GM19372 (cell line): ENCODE measurements around the gene PEX26.
"Not testable (repeated sequence)": the region's sequence is repeated elsewhere in the genome, so short reads cannot be mapped to it uniquely, and the experiment has no call there.

Experiments
- ATAC-seq: cut with Tn5 transposase; IDR thresholded peaks from one replicate; pipeline ENCODE4 v1.9.1; 2021; ENCODE audit warnings: mild to moderate bottlenecking, low read depth, moderate library complexity; ENCODE audit not compliant: unreplicated experiment

Gene PEX26

GRCh38 chr22:18056161-18056666 lies 21.6 kb upstream of the PEX26 start:
- ATAC-seq, result no peak

- ATAC-seq, result peak; percentile 60
Observed at GRCh38 chr22:18056807-18057474, 20.8 kb upstream of the PEX26 start.

GRCh38 chr22:18057568-18058209 lies 20.1 kb upstream of the PEX26 start:
- no peak for ATAC-seq

- ATAC-seq, result no peak
Observed at GRCh38 chr22:18058371-18059093, 19.3 kb upstream of the PEX26 start.

- no peak for ATAC-seq
Observed at GRCh38 chr22:18059094-18059417, 18.7 kb upstream of the PEX26 start.

- no peak for ATAC-seq
Observed at GRCh38 chr22:18059473-18059872, 18.3 kb upstream of the PEX26 start.

- no peak for ATAC-seq
Observed at GRCh38 chr22:18059991-18060390, 17.8 kb upstream of the PEX26 start.

GRCh38 chr22:18060646-18061620 lies 16.9 kb upstream of the PEX26 start:
- ATAC-seq, result no peak

- no peak for ATAC-seq
Observed at GRCh38 chr22:18062421-18062820, 15.4 kb upstream of the PEX26 start.

- no peak for ATAC-seq
Observed at GRCh38 chr22:18063306-18063705, 14.5 kb upstream of the PEX26 start.

GRCh38 chr22:18063715-18064114 lies 14.1 kb upstream of the PEX26 start:
- ATAC-seq, result not testable (repeated sequence)

- ATAC-seq, result no peak
Observed at GRCh38 chr22:18064636-18065035, 13.2 kb upstream of the PEX26 start.

- ATAC-seq, result no peak
Observed at GRCh38 chr22:18065256-18065655, 12.5 kb upstream of the PEX26 start.

GRCh38 chr22:18066181-18066859 lies 11.5 kb upstream of the PEX26 start:
- ATAC-seq, result no peak

- no peak for ATAC-seq
Observed at GRCh38 chr22:18067121-18067520, 10.7 kb upstream of the PEX26 start.

- ATAC-seq, result no peak
Observed at GRCh38 chr22:18067548-18068341, 10.0 kb upstream of the PEX26 start.

- ATAC-seq, result no peak
Observed at GRCh38 chr22:18068381-18068988, 9.3 kb upstream of the PEX26 start.

GRCh38 chr22:18069041-18069440 lies 8.7 kb upstream of the PEX26 start:
- no peak for ATAC-seq

GRCh38 chr22:18070041-18070440 lies 7.7 kb upstream of the PEX26 start:
- ATAC-seq, result no peak
